EL (cell line): Measurements from ENCODE around the gene QRFP.
A peak's percentile ranks its signal among the peaks of the same experiment; 100 is the strongest.

ENCODE experiments used
- DNase-seq: peaks from one replicate; pipeline ENCODE4 v3.0.0-alpha.2; 2016

Gene QRFP

GRCh38 chr9:130903194-130904069, 6.8 kb upstream of the QRFP start:
- no peak for DNase-seq

GRCh38 chr9:130902204-130903185, 5.9 kb upstream of the QRFP start:
- DNase-seq = no peak

DNA sequence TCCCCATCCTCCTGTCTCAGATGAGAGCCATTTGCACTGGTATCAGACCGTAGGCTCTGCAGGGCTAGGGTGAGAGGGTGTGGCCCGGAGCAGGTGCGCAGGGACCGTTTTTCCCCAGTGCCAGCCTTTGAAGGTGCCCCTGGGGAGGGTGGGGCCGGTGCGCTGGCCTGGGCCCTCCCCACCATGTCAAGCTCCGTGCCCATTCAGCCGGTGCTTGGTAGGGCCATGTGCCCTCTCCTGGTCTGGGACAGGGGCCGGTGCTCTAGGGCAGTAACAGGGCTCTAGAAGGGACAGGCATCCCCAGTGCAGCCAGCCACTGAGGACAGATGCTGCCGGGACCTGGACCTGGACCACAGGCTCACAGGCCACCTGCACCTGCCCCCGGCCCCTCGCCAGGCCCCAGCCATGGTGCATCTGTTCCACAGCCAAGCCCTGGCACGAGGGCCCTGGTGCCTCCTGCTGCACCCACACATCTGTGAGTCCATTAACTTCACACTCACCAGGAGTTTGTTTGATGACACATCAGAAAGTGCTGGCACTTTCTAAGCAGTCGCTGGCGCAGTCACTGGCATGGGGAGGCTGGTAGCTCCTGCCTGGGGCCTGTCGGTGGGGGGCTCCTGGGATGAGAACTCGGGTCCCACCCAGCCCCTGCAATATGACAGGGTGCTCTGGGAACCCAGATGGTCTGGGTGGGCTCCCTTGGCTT, 5.0 kb upstream of the QRFP start:
- DNase-seq = peak; percentile 22

DNA sequence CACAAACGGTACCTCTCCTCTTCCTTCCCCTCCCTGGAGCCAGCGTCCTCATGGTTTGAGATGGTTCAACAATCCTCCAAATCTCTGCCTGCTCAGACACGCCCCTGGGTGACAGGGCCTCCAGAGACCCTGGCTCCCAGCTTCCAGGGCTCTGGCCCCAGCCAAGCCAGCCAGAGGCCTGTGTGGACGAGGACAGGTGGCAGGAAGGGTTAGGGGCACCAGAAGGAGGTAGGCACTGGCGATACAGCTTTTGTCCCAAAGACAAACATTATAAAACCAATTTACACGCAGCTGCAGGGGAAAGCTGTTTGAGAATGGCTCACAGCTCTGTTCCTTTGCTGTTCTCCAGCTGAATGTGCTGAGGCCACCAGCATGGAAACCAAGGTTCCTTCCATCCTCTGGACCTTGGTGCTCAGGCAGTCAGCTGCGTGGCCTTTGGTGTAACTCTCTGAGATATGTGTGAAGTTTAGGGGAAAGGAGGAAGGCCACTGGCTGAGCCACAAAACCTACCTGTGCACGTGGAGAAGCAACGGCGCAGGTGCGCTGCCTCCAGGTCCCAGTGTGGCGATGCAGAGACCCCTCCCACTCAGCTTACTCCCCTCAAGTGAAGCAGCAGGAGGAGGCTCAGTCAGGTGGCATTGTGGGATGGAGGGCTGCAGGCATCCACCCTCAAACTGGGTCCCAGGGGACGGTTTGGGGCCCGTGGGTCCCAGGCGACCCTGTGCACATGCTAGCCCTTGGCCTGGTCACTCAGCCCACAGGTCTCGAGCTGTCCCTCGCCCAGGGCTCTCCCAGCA, 4.3 kb upstream of the QRFP start:
- DNase-seq = no peak

GRCh38 chr9:130899051-130899748, 2.6 kb upstream of the QRFP start:
- no peak for DNase-seq

- DNase-seq = no peak
Measured at GRCh38 chr9:130898552-130898852, 1.9 kb upstream of the QRFP start.

GRCh38 chr9:130897848-130898551, 1.4 kb upstream of the QRFP start:
- DNase-seq = no peak

DNA sequence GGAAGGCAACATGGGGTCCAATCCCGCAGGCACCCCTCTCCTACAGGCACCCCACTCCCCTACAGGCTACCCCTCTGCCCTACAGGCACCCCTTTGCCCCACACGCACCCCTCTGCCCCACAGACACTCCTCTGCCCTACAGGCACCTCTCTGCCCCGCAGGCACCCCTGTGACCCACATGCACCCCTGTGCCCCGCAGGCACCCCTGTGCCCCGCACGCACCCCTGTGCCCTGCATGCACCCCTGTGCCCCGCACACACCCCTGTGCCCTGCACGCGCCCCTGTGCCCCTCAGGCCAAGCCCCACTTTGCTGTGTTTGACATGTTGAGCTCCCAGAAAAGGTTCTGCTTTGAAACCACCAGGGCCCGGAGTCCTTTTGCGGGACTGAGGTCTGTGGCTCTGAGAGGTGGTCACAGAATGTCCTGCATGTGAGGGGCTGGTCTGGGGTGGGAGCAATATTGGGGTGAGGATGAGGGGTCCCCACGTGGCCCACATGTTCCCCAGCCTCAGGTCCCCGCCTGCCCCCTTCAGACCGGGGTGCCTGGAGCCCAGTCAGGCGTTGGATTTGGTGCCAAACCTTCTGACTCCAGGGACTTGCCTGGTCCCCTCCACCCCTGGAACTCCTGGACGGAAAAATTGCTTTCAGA, 616 bp upstream of the QRFP start:
- no peak for DNase-seq

DNA sequence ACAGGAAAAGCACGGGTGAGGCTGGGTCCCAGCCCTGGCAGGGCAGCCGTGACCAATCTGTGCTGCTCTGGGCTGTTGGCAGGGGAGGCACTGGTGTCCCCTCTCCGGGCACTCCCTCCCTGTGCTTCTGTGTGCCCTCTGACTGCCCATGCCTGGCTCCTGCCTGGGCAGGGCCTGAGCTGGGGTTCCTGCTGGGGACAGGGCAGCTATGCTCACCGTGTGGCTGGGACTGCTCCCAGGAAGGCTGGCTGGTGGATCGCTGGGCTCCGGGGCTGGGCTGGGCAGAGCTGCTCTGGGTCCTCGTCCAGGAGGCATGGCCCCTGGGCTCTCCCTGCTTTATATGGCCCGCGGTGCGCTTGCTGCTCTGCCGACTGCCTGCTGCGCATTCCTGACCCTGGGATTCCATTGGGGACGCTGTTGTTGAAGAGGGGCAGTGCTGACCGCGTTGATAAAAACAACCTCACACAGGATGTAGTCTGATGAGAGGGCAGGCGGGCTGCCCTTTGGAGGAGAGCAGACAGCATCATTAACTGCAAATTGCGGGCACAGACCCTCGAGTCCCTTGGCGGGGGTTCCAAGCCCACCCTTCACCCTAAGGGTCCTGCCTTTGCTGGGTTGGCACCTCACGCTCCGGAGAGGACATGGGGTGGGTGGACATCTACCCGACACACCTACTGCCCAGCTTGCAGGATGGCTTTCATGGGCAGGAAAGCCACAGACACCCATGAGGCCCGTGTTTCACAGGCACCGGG, 955 bp downstream of the QRFP start:
- no peak for DNase-seq

DNA sequence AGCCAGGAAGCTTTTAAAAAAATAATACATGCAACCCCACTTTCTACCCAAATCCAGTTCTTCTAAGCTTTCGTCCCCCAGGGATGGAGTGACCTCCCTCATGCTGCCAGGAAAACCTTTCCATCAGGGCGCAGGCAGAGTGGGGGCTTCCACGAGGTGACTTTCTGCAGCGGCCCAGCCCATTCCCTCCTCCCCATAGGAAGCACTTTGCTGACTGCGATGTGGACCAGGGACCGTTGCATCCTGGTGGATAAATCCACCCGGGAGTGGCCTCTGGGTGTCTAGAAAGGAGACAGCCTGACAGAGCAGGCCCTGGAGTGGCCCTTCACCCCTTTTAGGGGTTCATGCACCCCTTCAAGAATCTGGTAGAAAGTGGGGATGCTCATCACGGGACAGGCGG, 1.6 kb downstream of the QRFP start:
- no peak for DNase-seq

DNA sequence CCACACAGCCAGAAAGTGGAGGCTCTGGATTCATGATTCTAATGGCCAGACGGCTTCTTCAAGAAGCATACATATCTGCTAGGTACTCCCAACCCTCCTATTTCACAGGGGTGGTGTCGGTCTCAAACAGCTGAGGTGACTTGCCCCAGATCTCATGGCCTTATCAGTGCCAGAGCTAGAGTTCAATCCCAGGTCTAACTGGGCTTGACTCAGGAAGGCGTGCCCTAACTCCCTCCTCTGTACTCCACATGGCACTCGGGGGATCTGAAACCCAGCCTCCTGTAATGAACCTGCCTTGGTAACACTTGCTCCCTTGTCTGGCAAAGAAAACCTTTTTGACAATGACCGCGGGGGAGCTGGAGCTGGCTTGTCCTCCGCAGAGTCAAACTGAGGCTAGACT, 2.1 kb downstream of the QRFP start:
- DNase-seq = no peak

DNA sequence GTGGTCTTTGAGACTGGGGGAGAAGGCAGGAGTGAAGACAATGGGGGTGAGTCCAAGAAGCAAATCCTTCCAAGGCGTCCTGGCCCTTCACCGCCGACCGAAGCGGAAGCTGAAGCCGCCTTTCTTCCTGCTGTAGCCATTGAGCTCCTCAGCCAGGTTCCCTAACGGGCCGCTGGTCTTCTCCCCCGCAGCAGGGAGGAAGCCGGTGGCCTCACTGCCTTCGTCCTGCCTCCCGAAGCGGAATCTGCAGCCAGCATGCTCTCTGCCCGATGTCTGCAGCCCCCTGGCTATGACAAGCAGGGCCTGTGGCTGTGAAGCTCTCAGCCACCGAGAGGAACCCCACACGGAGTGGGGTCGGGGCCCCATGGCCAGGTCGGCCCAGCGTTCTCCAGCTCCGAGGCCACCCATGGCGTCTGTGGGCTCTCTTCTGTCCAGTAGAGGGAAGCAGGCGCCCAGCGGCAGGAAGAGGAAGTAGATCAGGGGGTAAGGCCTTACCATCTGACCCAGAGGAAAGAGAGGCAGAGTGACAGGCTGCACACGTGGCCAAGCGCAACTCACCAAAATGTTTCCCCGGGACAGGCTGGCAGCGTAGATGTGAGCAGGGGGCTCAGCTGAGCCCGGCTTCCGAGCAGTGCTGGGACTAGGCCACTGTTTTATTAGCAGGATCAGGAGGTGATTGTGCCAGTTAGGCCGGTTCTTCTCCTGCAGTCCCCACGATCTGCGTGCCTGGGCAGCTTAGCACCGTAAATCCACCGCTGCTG, 3.1 kb downstream of the QRFP start:
- no peak for DNase-seq

GRCh38 chr9:130892477-130893304, 3.9 kb downstream of the QRFP start:
- DNase-seq = no peak

DNA sequence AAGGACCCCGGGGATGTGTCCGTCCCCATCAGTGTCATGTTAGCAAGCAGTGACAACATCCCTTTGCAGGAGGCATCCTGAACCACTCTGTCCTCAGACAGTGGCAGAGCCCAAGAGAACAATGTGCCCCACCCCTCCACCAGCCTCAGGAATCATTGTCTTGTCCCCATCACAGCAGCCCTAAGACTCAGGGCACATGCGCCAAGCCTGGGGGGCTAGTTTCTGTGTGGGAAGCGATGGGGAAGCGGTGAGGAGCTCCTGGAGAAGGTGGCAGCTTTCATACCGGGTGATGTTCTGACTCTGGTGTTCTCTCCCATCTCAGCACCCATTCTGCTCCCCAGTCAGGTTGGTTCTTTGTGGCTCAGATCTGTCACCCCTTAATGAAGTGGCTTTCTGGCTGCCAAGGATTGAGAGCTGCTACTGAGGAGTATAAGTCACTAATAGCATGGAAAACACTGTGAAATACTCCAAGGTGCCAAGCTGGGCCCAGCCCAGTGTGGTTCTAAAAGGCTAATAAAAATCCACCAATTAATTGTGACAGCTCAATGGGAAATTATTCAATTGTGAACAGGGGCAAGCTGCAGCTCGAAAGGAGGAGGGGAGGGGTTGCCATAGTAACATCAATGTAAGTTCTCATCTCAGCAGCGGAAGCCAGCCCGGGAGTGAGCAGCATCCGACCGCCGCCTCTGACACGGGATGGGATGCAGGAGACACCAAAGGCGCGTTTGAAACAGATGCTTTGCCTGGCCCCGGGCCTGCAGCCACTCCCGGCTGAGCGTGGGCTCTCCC, 4.7 kb downstream of the QRFP start:
- no peak for DNase-seq

- DNase-seq = no peak
Measured at GRCh38 chr9:130890870-130891687, 5.5 kb downstream of the QRFP start.

- DNase-seq = no peak
Measured at GRCh38 chr9:130890124-130890523, 6.5 kb downstream of the QRFP start.
